ENCODE measurements around the gene TPD52L2. TPM values are rescaled to one million over a fixed set of nuclear protein-coding genes. Genes with fewer than 3 reads are reported as not detected.
"Not testable (repeated sequence)": the region's sequence is repeated elsewhere in the genome, so short reads cannot be mapped to it uniquely, and the experiment has no call there.

Gene TPD52L2
- polyA plus RNA-seq, 2 of the 4 experiments (the other 2 are of a cell fraction), result 86.3 to 99.0 TPM

DNA sequence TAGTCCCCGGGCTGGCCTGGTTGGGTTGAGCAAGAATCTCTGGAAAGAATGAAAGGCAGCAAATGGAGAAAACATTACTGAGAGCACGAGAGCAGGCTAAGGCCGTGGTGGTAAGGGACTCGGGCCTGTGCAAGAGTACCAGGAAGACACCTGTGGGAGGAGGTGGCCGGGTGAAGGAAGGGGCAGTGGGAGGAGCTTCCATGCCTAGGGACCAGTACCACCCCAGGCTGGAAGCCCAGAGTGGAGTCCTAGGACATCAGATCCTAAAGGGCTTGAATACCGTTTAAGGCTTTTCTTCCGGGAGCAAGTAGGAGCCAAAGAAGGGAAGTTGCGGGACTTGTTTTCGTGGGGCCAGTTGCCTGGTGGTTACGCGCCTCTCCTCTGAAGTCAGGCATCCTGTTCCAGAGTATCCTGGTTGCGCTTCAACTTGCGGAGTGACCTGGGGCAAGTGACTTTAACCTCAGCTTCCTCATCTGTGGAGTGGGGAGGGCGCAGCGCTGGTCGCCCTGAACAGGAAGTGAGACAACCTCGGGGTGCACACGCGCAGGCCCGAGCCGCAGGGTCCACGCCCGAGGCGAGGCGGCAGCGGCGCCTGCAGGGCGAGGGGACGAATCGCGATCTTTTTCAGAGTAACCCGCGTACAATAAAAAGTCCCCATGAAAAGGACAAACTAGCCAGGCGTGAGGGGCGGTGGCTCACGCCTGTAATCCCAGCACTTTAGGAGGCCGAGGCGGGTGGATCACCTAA lies 1.1 kb upstream of the TPD52L2 start:
- peak overlapping the region; percentile 91 to 95 for H3K27ac ChIP-seq
- H3K4me3 ChIP-seq, result peak overlapping the region; percentile 95
- FAIRE-seq, result no peak
- WGBS (ENCODE audit: missing lambda C conversion rate), result 13% methylated on average over 38 of the region's 38 CpGs
- peak; percentile 71 to 72 for ATAC-seq
- no peaks in the 10 kb centered on the region for H3K9me3 ChIP-seq
- H3K4me1 ChIP-seq, result peaks cover 14% of the 10 kb centered on the region; the same call in 2 of the 3 replicates
- POLR2A ChIA-PET, result interaction anchor here (0.5 to 3.0 kb wide), 8 partner anchors 10 to 952 kb away, joined by 4 to 26 read pairs (median 10); partner anchors contain the start of genes ARFRP1, DNAJC5 and ZGPAT
- CTCF ChIA-PET, result interaction anchor here (0.6 to 3.6 kb wide), 28 partner anchors 9 to 341 kb away, joined by 3 to 18 read pairs (median 4); partner anchors contain the start of genes DNAJC5, LIME1 and PTK6
- H3K4me2 ChIP-seq, result peak overlapping the region; percentile 74
- TF ChIP-seq SMC3 (IDR thresholded peaks at IDR 0.05) (peak; percentile 46), HOXB13 (CRISPR knock-in tag; IDR thresholded peaks at IDR 0.05; ENCODE audit: low read depth) (no peak), ZNF302 (CRISPR knock-in tag; IDR thresholded peaks at IDR 0.05) (no peak), POLR2A (IDR thresholded peaks at IDR 0.05; ENCODE audit: low read length) (peak; percentile 49), JUNB (IDR thresholded peaks at IDR 0.05) (no peak), CBX2 (IDR thresholded peaks at IDR 0.05; ENCODE audit: borderline replicate concordance, low read depth) (no peak), MAFK (IDR thresholded peaks at IDR 0.05; ENCODE audit: partially characterized antibody) (no peak), RAD21 (conservative IDR thresholded peaks at IDR 0.05 in 1 of 2, IDR thresholded peaks at IDR 0.05 in 1 of 2) (peak; percentile 63 to 72)
- TF ChIP-seq, protein P1, sequence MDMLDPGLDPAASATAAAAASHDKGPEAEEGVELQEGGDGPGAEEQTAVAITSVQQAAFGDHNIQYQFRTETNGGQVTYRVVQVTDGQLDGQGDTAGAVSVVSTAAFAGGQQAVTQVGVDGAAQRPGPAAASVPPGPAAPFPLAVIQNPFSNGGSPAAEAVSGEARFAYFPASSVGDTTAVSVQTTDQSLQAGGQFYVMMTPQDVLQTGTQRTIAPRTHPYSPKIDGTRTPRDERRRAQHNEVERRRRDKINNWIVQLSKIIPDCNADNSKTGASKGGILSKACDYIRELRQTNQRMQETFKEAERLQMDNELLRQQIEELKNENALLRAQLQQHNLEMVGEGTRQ (IDR thresholded peaks at IDR 0.05), result no peak
- TF ChIP-seq, protein P2, sequence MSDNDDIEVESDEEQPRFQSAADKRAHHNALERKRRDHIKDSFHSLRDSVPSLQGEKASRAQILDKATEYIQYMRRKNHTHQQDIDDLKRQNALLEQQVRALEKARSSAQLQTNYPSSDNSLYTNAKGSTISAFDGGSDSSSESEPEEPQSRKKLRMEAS (IDR thresholded peaks at IDR 0.05), result peak; percentile 90
- TF ChIP-seq, protein P3, sequence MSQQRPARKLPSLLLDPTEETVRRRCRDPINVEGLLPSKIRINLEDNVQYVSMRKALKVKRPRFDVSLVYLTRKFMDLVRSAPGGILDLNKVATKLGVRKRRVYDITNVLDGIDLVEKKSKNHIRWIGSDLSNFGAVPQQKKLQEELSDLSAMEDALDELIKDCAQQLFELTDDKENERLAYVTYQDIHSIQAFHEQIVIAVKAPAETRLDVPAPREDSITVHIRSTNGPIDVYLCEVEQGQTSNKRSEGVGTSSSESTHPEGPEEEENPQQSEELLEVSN (IDR thresholded peaks at IDR 0.05; ENCODE audit: borderline replicate concordance, low read depth), result peak; percentile 62; the same call in 1 of the 2 replicates
- TF ChIP-seq, protein P4, sequence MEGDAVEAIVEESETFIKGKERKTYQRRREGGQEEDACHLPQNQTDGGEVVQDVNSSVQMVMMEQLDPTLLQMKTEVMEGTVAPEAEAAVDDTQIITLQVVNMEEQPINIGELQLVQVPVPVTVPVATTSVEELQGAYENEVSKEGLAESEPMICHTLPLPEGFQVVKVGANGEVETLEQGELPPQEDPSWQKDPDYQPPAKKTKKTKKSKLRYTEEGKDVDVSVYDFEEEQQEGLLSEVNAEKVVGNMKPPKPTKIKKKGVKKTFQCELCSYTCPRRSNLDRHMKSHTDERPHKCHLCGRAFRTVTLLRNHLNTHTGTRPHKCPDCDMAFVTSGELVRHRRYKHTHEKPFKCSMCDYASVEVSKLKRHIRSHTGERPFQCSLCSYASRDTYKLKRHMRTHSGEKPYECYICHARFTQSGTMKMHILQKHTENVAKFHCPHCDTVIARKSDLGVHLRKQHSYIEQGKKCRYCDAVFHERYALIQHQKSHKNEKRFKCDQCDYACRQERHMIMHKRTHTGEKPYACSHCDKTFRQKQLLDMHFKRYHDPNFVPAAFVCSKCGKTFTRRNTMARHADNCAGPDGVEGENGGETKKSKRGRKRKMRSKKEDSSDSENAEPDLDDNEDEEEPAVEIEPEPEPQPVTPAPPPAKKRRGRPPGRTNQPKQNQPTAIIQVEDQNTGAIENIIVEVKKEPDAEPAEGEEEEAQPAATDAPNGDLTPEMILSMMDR (IDR thresholded peaks at IDR 0.05), result peak; percentile 61
- peak; percentile 74 to 85 for DNase-seq (ENCODE audit: low read depth in 1 of 2, low spot score in 1 of 2)

DNA sequence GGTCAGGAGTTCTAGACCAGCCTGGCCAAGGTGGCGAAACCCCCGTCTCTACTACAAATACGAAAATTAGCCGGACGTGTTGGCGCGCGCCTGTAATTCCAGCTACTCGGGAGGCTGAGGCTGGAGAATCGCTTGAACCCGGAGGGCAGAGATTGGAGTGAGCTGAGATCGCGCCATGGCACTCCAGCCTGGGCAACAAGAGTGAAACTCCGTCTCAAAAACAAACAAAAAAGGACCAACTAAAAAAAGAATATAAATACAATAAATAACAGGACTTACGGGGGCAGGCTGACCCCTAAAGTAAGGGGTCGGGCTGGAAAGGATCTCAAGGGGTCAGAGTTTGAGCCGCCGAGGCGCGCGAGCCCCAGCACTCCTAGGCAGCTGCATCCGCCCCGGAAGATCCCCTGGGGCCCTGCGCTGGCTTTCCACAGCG lies 509 bp upstream of the TPD52L2 start:
- POLR2A ChIA-PET, result interaction anchor here (0.5 to 3.0 kb wide), 31 partner anchors 9 to 953 kb away, joined by 3 to 26 read pairs (median 5); partner anchors contain the start of genes ARFRP1, DNAJC5, GMEB2 and PRPF6
- FAIRE-seq (no peak), ATAC-seq (no peak), DNase-seq (ENCODE audit: low read depth in 1 of 2, low spot score in 1 of 2) (no peak)
- Histone ChIP-seq H3K4me1 (peaks cover 14% of the 10 kb centered on the region; the same call in 2 of the 3 replicates), H3K4me3 (peak overlapping the region; percentile 95), H3K4me2 (peak overlapping the region; percentile 74), H3K9me3 (no peaks in the 10 kb centered on the region), H3K27ac (peak overlapping the region; percentile 91 to 95)
- CTCF ChIA-PET, result interaction anchor here (0.6 to 3.6 kb wide), 22 partner anchors 9 to 341 kb away, joined by 3 to 18 read pairs (median 6); partner anchors contain the start of genes DNAJC5, LIME1 and PTK6
- TF ChIP-seq, protein P5, sequence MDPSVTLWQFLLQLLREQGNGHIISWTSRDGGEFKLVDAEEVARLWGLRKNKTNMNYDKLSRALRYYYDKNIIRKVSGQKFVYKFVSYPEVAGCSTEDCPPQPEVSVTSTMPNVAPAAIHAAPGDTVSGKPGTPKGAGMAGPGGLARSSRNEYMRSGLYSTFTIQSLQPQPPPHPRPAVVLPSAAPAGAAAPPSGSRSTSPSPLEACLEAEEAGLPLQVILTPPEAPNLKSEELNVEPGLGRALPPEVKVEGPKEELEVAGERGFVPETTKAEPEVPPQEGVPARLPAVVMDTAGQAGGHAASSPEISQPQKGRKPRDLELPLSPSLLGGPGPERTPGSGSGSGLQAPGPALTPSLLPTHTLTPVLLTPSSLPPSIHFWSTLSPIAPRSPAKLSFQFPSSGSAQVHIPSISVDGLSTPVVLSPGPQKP (IDR thresholded peaks at IDR 0.05; ENCODE audit: low read depth, low read length), result no peak
- TF ChIP-seq HEYL (CRISPR knock-in tag; IDR thresholded peaks at IDR 0.05) (no peak), KDM5A (IDR thresholded peaks at IDR 0.05) (peak; percentile 65; the same call in 1 of the 2 replicates), JUN (IDR thresholded peaks at IDR 0.05) (peak in 1 of 2 experiments; percentile 36; a peak in 3 of 5 replicates), HOXB13 (CRISPR knock-in tag; IDR thresholded peaks at IDR 0.05; ENCODE audit: low read depth) (no peak), CEBPB (IDR thresholded peaks at IDR 0.05) (no peak), CBX2 (IDR thresholded peaks at IDR 0.05; ENCODE audit: borderline replicate concordance, low read depth) (no peak), FOSL2 (IDR thresholded peaks at IDR 0.05) (no peak), FOSL2 (CRISPR knock-in tag; IDR thresholded peaks at IDR 0.05) (no peak), CHD2 (IDR thresholded peaks at IDR 0.05; ENCODE audit: low read length, partially characterized antibody) (no peak), SMC3 (IDR thresholded peaks at IDR 0.05) (no peak), HDAC2 (IDR thresholded peaks at IDR 0.05) (peak; percentile 51; the same call in 1 of the 2 replicates), MAFK (IDR thresholded peaks at IDR 0.05; ENCODE audit: partially characterized antibody) (no peak)
- WGBS (ENCODE audit: missing lambda C conversion rate), result under 1% methylated on average over 25 of the region's 25 CpGs

DNA sequence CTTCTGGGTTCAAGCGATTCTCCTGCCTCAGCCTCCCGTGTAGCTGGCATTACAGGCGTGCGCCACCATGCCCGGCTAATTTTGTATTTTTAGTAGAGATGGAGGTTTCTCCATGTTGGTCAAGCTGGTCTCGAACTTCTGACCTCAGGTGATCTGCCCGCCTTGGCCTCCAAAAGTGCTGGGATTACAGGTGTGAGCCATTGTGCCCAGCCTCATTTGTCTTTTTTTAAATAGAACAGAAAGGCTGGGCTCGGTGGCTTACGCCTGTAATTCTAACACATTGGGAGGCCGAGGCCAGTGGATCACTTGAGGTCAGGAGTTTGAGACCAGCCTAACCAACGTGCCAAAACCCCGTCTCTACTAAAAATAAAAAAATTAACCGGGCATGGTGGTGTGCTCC lies 2.0 kb downstream of the TPD52L2 start:
- not testable (repeated sequence) for H3K4me3 ChIP-seq
- CTCF ChIA-PET, result interaction anchor here (0.6 to 2.4 kb wide), 3 partner anchors 25 to 255 kb away, joined by 3 to 11 read pairs (median 3); no protein-coding TSS in a partner anchor

More for the DNA sequence above, 2.0 kb downstream of the TPD52L2 start:
- WGBS (ENCODE audit: missing lambda C conversion rate), result 95% methylated on average over 13 of the region's 13 CpGs
- not testable (repeated sequence) for DNase-seq (ENCODE audit: low read depth in 1 of 2, low spot score in 1 of 2); FAIRE-seq; H3K27ac ChIP-seq; ATAC-seq; H3K9me3 ChIP-seq
- Histone ChIP-seq H3K4me2 (peak overlapping the region; percentile 91; the same call in 1 of the 3 replicates), H3K4me1 (peaks cover 14% of the 10 kb centered on the region; the same call in 2 of the 3 replicates)
- POLR2A ChIA-PET, result interaction anchor here (0.7 to 3.0 kb wide), 2 partner anchors 10 to 30 kb away, joined by 3 to 26 read pairs; no protein-coding TSS in a partner anchor

Data from A549 (cell line).